SK-N-MC (cell line): ENCODE measurements around the gene CRACDL.

ENCODE experiments used
- EZH2 ChIP-seq: fragments of 200-600 bp; sonication (generic); IDR thresholded peaks from one replicate; pipeline ENCODE4 v1.6.1; 2017; ENCODE audit warnings: antibody characterized with exemption
- FOXP2 ChIP-seq: optimal IDR thresholded peaks from 2 replicates; pipeline ENCODE3; 2011; ENCODE audit warnings: mild to moderate bottlenecking, moderate library complexity; ENCODE audit not compliant: insufficient read depth; ENCODE audit errors: extremely low read length, control extremely low read depth
- POLR2AphosphoS5 ChIP-seq: IDR thresholded peaks from 2 replicates; pipeline ENCODE4 v1.6.1; 2012; ENCODE audit warnings: mild to moderate bottlenecking, low read depth, low read length, borderline replicate concordance

DNA sequence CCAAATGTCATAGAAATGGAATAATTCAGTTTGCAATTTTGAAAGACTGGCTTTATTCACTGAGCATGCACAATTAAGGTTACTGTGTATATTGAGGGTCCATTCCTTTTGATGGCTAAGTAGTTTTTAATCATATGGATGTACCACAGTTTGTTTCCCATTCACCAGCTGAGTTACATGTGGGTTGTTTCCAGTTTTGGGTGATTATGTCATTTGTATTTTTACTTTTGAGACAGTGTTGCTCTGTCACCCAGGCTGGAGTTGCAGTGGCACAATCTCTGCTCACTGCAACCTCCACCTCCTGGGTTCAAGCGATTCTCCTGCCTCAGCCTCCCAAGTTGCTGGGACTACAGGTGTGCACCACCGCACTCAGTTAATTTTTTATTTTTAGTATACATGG is 124.3 kb downstream of the CRACDL start:
- no peak for TF ChIP-seq EZH2
- no peak for TF ChIP-seq FOXP2
- TF ChIP-seq POLR2AphosphoS5 = no peak
